Neural progenitor cell (in vitro differentiated cells): ENCODE measurements around the gene METTL14.

Experiments used
- EZH2 ChIP-seq: fragments of 200-600 bp; sonication (generic); IDR thresholded peaks from 2 replicates; pipeline ENCODE4 v1.6.1; 2017; ENCODE audit warnings: antibody characterized with exemption, mild to moderate bottlenecking, moderate library complexity
- TF ChIP-seq, protein P1 (sequence below): fragments of 200-600 bp; sonication (generic); IDR thresholded peaks from 2 replicates; pipeline ENCODE4 v1.5.1; 2017; ENCODE audit warnings: antibody characterized with exemption, mild to moderate bottlenecking

DNA sequence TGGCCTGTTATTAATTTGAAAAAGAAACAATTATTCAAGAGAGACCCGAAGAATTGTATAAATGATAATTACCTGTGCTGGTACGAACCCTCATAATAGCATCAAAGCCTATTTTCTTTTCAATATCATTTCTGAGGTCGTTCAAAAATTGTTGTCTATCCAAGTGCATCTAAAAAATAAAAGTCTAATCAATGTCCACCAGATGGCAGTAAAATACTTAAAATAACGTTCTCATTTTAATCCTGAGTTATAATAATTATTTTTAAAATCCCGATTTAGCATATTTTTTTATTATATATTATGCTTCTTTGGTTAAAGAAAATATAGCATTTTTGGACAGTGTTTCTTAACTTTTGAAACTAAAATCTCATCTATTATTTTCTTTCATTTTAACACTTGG lies 55.7 kb downstream of the METTL14 start:
- no peak for TF ChIP-seq EZH2
- TF ChIP-seq, protein P1, sequence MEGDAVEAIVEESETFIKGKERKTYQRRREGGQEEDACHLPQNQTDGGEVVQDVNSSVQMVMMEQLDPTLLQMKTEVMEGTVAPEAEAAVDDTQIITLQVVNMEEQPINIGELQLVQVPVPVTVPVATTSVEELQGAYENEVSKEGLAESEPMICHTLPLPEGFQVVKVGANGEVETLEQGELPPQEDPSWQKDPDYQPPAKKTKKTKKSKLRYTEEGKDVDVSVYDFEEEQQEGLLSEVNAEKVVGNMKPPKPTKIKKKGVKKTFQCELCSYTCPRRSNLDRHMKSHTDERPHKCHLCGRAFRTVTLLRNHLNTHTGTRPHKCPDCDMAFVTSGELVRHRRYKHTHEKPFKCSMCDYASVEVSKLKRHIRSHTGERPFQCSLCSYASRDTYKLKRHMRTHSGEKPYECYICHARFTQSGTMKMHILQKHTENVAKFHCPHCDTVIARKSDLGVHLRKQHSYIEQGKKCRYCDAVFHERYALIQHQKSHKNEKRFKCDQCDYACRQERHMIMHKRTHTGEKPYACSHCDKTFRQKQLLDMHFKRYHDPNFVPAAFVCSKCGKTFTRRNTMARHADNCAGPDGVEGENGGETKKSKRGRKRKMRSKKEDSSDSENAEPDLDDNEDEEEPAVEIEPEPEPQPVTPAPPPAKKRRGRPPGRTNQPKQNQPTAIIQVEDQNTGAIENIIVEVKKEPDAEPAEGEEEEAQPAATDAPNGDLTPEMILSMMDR = peak; percentile 59
